GM06990 (cell line): Measurements from ENCODE around the gene JTB.

Experiments
- DNase-seq: peaks from one replicate; pipeline ENCODE4 v3.0.0-alpha.2; 2011; ENCODE audit not compliant: insufficient read length; ENCODE audit errors: extremely low read depth
- H3K27me3 ChIP-seq: replicated peaks from 2 replicates; pipeline ENCODE4 v1.6.0; 2011; ENCODE audit warnings: low read length; ENCODE audit not compliant: control insufficient read depth, insufficient read depth
- H3K36me3 ChIP-seq: 2 replicates; pipeline ENCODE4 v1.5.1; 2011; ENCODE audit warnings: low read length; ENCODE audit not compliant: control insufficient read depth, insufficient read depth
- H3K4me3 ChIP-seq: replicated peaks from 2 replicates; pipeline ENCODE4 v1.5.1; 2011; ENCODE audit warnings: low read depth, mild to moderate bottlenecking, control low read depth, low read length
- TF ChIP-seq, protein P1 (sequence below): IDR thresholded peaks from 2 replicates; pipeline ENCODE4 v1.5.1; 2011; ENCODE audit warnings: low read length, control low read depth, mild to moderate bottlenecking, inconsistent platforms; ENCODE audit not compliant: insufficient read depth, poor library complexity, severe bottlenecking

The JTB gene

GRCh38 chr1:153970346-153970745 is 7.1 kb downstream of the JTB start:
- TF ChIP-seq, protein P1, sequence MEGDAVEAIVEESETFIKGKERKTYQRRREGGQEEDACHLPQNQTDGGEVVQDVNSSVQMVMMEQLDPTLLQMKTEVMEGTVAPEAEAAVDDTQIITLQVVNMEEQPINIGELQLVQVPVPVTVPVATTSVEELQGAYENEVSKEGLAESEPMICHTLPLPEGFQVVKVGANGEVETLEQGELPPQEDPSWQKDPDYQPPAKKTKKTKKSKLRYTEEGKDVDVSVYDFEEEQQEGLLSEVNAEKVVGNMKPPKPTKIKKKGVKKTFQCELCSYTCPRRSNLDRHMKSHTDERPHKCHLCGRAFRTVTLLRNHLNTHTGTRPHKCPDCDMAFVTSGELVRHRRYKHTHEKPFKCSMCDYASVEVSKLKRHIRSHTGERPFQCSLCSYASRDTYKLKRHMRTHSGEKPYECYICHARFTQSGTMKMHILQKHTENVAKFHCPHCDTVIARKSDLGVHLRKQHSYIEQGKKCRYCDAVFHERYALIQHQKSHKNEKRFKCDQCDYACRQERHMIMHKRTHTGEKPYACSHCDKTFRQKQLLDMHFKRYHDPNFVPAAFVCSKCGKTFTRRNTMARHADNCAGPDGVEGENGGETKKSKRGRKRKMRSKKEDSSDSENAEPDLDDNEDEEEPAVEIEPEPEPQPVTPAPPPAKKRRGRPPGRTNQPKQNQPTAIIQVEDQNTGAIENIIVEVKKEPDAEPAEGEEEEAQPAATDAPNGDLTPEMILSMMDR = no peak
- Histone ChIP-seq H3K4me3 (no peak overlapping the region), H3K27me3 (no peaks in the 10 kb centered on the region), H3K36me3 (peaks cover 21% of the 10 kb centered on the region)
- DNase-seq = no peak

- DNase-seq = no peak
- H3K27me3 ChIP-seq = no peaks in the 10 kb centered on the region
- TF ChIP-seq, protein P1 = no peak
- H3K4me3 ChIP-seq = no peak overlapping the region; the same call in 1 of the 2 replicates
- peaks cover 12% of the 10 kb centered on the region for H3K36me3 ChIP-seq
Measured at GRCh38 chr1:153968972-153969371, 8.5 kb downstream of the JTB start.

GRCh38 chr1:153968408-153968807 is 9.1 kb downstream of the JTB start:
- peak overlapping the region; percentile 64 for H3K4me3 ChIP-seq
- peaks cover 7% of the 10 kb centered on the region for H3K36me3 ChIP-seq
- H3K27me3 ChIP-seq = no peaks in the 10 kb centered on the region
- TF ChIP-seq, protein P1 = no peak
- DNase-seq = no peak

DNA sequence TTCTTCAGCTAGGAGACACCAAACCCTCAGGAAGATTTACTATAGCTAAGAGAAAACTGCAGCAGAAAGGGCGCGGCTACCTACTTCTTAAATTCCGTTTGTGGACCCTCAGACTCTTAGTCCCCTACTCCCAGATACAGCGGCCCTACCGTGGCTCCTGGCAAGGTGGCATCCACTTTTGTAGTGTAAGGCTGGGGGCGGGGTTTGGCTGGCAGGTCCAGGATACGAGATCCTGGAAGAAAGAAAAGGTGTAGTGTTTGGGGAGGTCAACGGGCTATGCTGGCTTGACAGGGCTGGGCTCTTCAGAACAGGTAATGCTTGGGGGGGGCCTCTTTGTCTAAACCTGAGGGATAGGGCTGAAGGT is 9.5 kb downstream of the JTB start:
- peak overlapping the region; percentile 64 for H3K4me3 ChIP-seq
- peaks cover 3% of the 10 kb centered on the region for H3K36me3 ChIP-seq
- no peak for DNase-seq
- TF ChIP-seq, protein P1 = no peak
- H3K27me3 ChIP-seq = no peaks in the 10 kb centered on the region

GRCh38 chr1:153967107-153967999 is 10.1 kb downstream of the JTB start, which contains the start of gene CREB3L4:
CREB3L4 (plus strand) TSS chr1:153967902; CDS start chr1:153968526, 624 bp downstream.
- peak; percentile 89 for DNase-seq
- H3K27me3 ChIP-seq = no peaks in the 10 kb centered on the region
- peak within 1 kb of the TSS; percentile 64 for H3K4me3 ChIP-seq
- H3K36me3 ChIP-seq = peaks cover under 1% of the 10 kb centered on the region
- TF ChIP-seq, protein P1 = peak; percentile 55
